ENCODE results near the gene RAMP3.

Gene RAMP3

DNA sequence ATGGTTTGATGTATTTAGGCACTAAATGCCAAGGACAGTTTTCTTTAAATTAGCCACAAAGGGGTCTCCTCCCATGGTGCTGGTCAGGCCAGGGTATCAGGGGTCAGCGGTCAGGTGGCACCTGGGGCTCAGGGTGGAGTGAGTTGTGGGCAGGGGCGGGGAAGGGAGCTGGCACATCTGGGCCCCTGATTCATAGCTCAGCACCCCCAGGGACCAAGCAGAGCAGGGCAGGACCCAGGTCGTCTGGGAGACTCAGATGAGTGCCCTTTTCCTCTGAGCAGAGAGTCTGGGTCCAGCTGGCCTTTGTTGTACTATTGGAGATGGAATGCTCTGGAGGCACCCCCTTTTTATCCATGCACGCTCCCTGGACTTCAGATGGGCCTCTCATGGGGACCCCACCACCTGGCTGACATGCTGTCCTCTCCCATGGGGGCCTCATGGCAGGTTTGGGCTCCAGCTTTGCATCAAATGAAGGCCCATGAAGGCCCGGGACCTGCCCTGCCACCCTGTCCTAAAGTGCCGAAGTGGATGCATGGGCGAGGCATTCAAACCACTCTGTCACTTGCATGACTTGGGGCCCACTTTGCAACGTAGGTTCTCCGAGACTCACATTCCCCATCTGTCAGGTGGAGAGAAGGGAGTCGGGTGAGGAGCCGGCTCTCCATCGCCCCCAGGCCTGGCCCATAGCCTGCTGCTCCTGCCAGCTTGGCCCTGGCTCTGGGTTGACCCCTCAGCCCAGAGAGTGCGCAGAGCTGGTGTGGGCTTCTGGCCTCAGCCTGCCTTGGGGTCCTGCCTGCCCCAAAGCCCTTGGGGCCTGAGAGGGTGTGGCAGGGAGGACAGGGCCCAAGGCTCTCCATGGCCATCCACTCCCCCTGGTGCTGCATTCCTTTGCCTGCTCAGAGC, 66.4 kb downstream of the RAMP3 start:
- TF ChIP-seq CTCF (conservative IDR thresholded peaks at IDR 0.05) = no peak
- no peak overlapping the region for H3K27ac ChIP-seq

DNA sequence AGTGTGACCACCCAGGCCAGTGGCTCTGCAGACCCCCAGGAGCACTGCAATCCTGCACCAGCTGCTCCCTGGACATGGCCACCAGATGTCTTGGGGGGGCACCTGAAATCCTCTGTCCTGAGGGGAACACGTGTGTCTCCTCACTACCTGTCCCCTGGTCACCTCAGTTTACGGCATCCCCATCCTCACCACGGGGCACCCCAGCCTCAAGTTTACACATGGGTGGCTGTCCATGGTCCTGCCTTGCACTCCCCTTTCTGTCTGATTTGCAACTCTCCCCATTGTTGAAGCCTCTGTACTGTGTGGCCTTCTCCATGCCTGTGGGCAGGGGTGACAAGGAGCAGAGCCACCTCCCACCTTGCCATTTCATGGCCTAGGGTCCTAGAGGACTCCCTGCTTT, 67.2 kb downstream of the RAMP3 start:
- TF ChIP-seq CTCF (conservative IDR thresholded peaks at IDR 0.05) = no peak
- H3K27ac ChIP-seq = no peak overlapping the region

DNA sequence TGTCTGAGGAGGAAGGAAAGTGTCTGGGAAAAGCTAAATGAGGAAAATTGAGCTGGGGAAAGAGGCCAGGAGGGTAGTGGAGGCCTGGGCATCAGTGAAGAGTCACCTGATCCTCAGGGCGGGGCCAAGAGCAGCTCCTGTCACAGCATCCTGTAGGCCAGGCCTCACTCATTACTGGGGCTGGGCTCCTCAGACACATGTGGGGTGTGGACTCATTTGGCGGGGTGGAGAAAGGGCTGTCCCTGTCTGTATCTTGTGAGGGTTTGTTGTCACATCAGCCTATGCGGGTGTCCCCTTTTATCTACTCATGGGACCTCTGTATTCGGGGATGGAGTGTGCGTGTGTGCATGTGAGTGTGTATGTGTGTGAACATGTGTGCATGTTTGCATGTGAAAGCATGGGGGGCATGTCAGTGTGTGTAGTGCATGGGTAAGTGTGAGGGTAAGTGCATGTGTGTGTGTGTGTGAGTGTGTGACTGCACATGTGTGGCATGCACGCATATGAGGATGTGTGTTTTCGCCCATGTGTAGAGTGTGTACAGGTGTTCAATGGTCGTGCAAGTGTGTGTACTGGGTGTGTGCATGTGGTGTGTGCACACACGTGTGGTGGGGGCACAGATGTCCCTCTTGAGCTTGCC, 67.8 kb downstream of the RAMP3 start:
- no peak overlapping the region for H3K27ac ChIP-seq
- TF ChIP-seq CTCF (conservative IDR thresholded peaks at IDR 0.05) = no peak

- no peak overlapping the region for H3K27ac ChIP-seq
- no peak for TF ChIP-seq CTCF (conservative IDR thresholded peaks at IDR 0.05)
Observed at GRCh38 chr7:45225948-45226335, 68.4 kb downstream of the RAMP3 start.

- TF ChIP-seq CTCF (conservative IDR thresholded peaks at IDR 0.05) = no peak
Observed at GRCh38 chr7:45229156-45229920, 71.7 kb downstream of the RAMP3 start.

GRCh38 chr7:45230083-45230482, 72.5 kb downstream of the RAMP3 start:
- no peak for TF ChIP-seq CTCF (conservative IDR thresholded peaks at IDR 0.05)
- H3K27ac ChIP-seq = no peak overlapping the region

More at GRCh38 chr7:45229156-45229920, 71.7 kb downstream of the RAMP3 start:
- H3K27ac ChIP-seq = no peak overlapping the region

GRCh38 chr7:45230611-45231165, 73.1 kb downstream of the RAMP3 start:
- no peak overlapping the region for H3K27ac ChIP-seq

More at GRCh38 chr7:45230611-45231165, 73.1 kb downstream of the RAMP3 start:
- no peak for TF ChIP-seq CTCF (conservative IDR thresholded peaks at IDR 0.05)

All from VCaP (cell line).